NCI-H510A treated with DMSO at 0.1 percent for 48 hours (cell line): ENCODE measurements around the gene LHFPL2.

Experiments used
- DNase-seq: peaks from one replicate; lab custom pipeline; 2025; lab: John Stamatoyannopoulos, UW

LHFPL2 gene

DNA sequence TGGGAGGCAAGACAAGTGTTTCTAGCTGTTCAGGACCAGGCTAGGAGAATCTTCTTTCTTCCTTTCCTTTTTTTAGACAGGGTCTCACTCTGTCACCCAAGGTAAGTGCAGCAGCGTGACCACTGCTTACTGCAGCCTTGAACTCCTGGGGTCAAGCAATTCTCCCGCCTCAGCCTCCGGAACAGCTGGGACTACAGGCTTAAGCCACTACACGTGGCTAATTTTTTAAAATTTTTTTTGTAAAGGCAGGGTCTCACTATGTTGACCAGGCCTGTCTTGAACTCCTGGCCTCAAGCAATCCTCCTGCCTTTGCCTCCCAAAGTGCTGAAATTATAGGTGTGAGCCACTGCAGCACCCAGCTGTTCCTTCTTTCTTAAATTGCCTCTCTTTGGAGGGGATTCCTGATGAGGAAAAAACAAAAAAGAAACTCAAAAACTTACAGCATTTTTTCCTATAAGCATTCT lies 53.1 kb downstream of the LHFPL2 start:
- DNase-seq, result no peak

DNA sequence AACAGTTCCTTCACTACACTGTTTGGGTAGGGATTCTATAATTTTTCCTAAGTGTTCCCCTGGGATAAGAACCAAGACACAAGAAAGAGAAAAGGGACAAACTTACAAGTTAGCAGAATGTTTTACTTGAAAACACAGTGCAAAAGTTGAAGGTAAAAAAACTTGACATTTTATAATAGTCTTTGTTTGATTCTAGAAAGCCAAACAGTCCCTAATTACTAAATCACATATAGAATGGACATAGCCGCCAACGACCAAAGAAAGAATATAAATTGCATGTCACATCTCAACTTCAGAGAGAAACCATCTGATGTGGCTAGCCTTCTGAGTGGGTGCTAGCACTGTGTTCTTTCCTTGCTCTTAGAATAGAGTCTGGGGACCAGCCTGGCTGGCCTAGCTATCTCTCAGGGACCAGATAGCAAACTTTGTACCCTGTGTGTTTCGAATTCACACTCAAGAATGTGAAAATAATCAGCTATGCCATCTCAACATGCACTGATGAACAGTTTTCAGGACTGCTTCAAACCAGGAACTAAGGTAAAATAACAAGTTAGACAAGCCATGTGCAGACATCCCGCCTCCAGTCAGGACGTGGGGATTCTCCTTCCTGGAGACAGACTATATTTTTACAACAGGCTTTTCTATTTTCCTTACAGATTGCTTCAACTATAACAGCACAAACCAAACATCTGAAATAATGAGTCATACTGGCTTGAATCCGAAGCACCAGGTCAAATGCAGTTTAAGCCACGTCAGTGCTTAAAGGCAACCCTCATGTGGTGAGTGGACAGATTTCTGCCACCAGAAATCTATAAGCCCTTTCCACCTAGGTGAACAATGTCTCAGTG lies 53.7 kb downstream of the LHFPL2 start:
- DNase-seq, result peak; percentile 17

DNA sequence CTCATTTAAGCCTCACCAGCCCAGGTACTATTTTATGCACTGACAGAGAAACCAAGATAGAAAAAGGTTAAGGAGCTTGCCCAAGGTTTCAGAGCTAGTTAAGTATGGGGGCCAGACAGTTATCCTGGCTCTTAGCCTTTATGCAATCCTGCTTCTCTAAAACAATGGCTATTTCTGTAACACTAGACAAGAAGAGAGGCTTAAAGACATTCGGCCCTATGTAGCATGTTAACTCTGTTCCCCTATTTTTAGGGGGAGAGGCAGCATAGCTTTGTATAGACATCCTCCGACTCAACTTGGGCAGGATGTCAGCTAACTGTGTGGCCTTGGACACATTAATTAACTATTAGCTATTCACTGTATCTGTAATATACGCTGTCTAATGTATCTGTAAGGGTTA lies 54.6 kb downstream of the LHFPL2 start:
- DNase-seq, result no peak

GRCh38 chr5:78593465-78593864 lies 55.1 kb downstream of the LHFPL2 start:
- peak; percentile 31 for DNase-seq

GRCh38 chr5:78592735-78593386 lies 55.7 kb downstream of the LHFPL2 start:
- DNase-seq, result no peak

DNA sequence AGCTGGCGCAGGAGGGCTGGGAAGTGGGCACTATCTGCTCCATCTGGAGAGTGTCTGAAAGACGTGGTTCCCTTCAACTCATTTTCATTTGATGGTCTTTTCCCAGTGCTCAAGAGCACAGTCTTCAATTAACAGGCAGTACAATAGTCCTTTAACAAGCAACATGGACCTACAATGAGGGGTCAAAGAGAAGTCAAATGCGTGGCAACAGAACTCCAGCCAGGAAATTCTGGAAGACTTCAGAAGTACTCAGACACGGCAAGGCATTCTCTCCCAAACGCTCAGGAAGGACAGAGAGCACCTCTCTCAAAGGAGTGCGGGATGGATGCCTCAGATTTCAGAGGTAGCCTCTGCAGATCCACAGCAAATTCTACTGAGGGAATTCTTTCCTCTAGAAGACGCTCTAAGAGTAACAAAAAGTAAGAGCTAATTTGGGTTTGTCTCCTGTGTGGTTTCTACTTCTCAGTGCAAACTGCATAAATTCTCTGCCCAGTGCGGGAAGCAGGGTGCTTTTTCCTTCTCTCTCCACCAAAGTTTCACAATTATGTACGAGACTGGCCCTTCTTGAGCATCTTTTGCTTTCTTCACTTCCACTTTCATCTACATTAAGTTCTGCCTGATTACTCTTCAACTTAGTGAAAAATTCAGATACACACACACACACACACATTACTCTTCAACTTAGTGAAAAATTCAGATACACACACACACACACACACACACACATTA lies 56.4 kb downstream of the LHFPL2 start:
- no peak for DNase-seq

DNA sequence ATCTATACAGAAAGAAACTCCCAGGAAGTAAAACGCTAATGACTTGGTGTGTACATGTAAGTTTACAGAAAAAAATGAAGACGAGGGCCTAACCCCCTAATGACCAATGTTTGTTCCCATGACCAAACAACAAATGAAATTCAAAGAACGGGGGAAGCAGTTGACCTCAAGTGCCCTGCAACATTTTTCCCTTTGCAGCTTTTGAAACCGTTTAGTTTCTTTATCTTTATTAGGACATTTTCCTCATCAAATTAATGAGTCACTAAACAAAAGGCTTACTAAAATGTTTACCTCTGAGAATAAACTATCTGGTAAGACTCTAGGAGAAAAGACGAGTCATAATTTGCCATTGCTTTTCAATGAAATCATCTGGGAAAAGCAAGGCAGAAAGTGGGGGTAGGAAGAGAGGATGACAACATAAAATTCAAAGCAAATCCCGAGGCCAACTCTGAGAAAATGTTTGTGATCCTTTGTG lies 57.4 kb downstream of the LHFPL2 start:
- DNase-seq, result no peak

DNA sequence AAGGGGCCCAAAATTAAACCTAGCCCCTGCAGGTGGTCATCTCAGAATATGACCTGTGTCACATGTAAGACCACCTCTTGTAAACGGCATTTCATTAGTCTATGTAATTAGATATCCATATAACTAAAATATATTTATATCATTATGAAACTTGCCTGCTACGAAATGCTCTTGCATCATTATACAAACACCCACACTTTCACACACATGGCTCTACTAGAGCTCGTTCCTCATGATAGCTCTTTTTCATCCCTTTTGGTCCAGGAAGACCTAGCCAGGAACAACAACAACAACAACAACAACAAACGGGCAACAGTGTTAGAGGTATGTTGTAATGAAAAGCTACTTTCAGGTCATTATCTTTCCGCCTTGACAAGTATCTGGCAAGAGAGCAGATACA lies 58.6 kb downstream of the LHFPL2 start:
- no peak for DNase-seq

- peak; percentile 97 for DNase-seq
Observed at GRCh38 chr5:78588507-78588906, 60.1 kb downstream of the LHFPL2 start.

GRCh38 chr5:78587775-78588291 lies 60.7 kb downstream of the LHFPL2 start:
- DNase-seq, result no peak

DNA sequence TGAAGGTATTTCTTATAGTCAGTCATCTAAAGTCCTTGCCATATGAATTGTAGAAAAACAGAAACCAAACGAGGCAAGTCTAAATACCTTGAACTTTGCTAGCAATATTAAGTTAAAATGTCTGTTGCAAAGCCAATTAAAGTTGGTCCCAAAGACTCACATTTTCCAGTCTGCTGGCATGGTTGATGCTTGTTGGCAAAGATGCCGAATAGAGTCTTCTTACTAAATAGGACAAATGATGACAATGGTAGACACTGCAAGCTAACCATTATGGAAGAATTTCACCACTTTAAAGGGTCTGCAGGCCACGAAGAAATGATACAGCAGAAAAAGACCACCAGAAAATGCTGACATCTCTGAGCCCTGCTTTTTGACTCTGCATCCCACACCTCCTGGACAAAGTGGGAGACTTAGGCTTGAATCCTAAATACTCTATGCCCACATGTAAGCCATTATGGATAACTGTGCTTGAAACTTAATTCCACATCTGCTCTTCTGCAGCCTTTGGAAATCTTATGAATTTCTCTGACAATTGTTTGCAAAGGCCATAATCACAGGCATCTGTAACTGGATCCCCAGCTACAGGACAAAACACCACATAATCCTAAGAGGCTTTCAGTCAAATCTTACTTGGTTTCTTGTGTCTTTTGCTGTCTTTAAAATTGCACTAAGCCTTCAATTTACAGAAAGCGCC lies 61.3 kb downstream of the LHFPL2 start:
- DNase-seq, result no peak

DNA sequence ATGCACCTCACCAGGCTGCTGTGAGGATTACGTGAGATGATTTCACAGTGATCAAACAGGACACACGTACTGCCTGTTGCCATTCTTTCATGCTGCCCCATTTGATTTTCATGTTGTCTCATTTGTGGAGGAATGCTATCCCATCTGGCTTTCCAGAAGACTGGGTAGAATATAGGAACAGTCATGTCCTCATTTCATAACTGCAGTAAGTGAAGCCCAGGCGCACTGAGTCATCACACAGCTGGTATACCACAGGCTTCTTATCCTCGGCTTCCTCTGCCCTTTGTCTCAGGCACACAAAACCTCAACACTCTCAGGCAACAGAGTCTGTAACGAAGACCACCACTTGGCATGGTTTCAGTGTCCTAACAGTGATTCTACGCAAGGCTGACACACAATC lies 62.3 kb downstream of the LHFPL2 start:
- DNase-seq, result no peak

- DNase-seq, result no peak
Observed at GRCh38 chr5:78578015-78578414, 70.6 kb downstream of the LHFPL2 start.

DNA sequence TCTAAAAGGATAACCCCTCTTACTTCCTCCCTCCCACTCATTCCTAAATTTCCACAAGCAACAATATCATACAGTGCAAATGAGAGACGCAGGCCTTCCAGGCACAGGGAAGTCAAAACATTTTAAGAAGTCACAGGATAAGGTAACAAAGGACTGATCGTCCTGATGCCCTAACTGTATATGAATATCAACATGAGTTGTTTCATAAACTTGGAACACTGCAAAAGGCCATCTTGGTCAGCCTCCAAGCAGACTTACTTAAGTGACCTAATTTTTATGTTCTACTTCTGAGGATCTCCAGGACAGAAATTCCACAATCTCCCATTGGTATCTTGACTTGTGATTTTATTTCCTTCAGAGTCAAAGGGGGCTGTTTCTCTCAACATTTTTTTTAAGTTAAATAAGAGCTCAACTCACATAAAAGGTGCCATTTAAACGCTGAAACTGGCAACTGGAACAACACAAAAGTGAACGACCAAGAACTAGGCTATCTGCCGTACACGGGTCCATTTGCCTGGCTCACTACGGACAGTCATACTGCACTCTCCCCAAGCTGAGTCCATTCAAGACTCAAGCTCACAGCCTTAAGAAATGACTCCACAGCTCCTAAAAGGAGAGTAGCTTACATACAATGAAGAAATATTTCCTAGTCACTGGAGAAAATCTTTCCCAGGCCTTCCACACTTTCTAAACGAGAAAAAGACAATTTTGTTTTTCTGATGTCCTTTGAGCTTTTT lies 71.3 kb downstream of the LHFPL2 start:
- DNase-seq, result no peak

- DNase-seq, result no peak
Observed at GRCh38 chr5:78576376-78576775, 72.2 kb downstream of the LHFPL2 start.

- no peak for DNase-seq
Observed at GRCh38 chr5:78574731-78575161, 73.8 kb downstream of the LHFPL2 start.

GRCh38 chr5:78574131-78574673 lies 74.4 kb downstream of the LHFPL2 start:
- no peak for DNase-seq

DNA sequence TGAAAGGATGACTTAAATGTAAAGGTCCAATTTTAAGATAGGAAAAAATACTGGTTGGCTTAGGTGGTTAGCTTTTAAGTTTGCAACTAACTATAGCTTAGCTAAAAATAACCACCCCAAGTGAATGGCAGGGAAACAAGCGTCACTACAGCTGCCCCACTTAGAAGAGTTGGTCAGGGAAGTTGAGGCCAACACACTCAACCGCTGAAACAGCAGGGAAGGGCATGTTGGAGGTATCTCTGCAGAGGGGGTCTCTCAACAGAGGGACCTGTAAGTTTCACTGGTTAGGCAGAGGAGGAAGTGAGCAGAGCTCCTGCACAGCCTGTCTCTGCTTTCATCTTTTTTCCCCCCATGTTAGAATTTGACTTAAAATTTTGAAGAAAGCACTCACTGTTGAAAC lies 75.3 kb downstream of the LHFPL2 start:
- no peak for DNase-seq

DNA sequence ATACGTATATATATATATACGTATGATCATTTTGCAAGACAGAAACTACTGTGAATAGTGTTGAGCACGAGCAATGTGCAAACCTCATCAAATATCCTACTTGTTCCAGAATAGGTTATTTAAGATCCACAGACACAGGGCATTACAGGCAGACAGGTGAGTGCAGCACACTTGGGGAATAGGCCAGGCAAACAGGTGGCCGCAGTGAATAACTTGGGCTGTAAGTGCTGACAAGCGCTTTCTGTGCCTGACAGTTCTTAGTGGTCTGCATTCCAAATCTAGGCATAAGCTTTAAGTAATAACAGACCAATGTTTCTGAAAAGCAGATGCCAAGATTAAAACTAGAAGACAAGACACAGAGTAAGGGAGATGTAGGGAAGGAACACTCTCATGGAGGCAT lies 77.9 kb downstream of the LHFPL2 start:
- peak; percentile 5 for DNase-seq

DNA sequence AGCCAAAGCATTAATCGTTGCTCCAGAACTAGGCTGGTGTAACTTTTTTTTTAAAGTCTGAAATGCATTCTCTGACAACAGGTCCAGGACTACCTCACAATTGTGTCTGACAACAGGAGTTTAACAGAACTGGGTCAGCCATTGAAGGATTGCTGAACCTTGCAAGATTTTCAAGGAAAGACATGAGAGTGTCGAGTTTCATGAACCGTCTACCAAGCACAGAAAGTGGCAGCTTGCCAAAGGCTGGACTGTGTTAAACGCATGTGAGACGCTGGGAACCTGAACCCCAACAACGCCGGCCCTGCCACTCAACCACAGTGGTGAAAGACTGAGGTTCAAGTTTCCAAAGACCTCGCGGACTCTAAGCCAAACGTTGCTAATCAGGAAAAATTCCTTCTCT lies 79.1 kb downstream of the LHFPL2 start:
- peak; percentile 70 for DNase-seq

GRCh38 chr5:78568676-78569075 lies 79.9 kb downstream of the LHFPL2 start:
- DNase-seq, result no peak
